HG03097 (cell line): ENCODE measurements around the gene MUC13.
"Not testable (repeated sequence)": the region's sequence is repeated elsewhere in the genome, so short reads cannot be mapped to it uniquely, and the experiment has no call there.

ENCODE experiments used
- ATAC-seq: cut with Tn5 transposase; IDR thresholded peaks from one replicate; pipeline ENCODE4 v1.9.1; 2021; ENCODE audit not compliant: unreplicated experiment, low FRiP score

Gene MUC13, protein sequence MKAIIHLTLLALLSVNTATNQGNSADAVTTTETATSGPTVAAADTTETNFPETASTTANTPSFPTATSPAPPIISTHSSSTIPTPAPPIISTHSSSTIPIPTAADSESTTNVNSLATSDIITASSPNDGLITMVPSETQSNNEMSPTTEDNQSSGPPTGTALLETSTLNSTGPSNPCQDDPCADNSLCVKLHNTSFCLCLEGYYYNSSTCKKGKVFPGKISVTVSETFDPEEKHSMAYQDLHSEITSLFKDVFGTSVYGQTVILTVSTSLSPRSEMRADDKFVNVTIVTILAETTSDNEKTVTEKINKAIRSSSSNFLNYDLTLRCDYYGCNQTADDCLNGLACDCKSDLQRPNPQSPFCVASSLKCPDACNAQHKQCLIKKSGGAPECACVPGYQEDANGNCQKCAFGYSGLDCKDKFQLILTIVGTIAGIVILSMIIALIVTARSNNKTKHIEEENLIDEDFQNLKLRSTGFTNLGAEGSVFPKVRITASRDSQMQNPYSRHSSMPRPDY

DNA sequence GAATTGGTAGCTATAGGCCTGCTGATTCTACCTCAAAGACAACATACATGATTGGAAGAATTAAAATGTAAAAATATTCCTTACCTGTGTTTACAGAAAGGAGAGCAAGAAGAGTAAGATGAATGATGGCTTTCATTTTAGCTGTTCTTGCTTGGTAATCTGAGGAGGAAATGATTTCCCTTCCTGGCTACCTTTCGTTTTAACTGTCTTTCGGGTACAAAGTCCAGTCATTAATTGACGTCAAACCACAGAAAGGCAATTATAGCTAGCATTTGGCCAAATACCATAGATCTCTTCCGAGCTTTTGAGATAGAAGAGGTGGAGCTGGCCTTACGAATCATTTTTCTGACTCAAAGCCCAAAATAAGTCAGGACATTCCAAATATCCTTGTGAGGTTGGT lies at the start of gene MUC13:
TSS of gene MUC13 (minus strand) at position 175 of the 400 bp plus-strand sequence. CDS start at position 136, 39 bp downstream.
- no peak for ATAC-seq

- ATAC-seq, result no peak
Measured at GRCh38 chr3:124982855-124983254, 48.3 kb upstream of the MUC13 start.

- no peak for ATAC-seq
Measured at GRCh38 chr3:124981472-124981871, 46.9 kb upstream of the MUC13 start.

DNA sequence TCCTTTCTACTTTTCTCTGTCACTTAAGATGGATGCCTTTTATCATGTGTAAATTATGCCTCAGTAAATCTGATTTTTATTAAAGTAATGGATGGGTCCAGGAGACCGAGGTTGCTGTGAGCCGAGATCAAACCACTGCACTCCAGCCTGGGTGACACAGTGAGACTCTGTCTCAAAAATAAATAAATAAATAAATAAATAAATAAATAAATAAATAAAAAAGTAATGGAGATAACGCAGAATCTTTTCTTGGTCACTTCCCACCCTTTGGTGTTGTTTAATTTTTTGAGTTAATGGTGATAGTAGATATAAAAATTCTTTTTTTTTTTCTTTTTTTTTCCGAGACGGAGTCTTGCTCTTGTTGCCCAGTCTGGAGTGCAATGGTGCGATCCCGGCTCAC lies 44.1 kb upstream of the MUC13 start:
- no peak for ATAC-seq

DNA sequence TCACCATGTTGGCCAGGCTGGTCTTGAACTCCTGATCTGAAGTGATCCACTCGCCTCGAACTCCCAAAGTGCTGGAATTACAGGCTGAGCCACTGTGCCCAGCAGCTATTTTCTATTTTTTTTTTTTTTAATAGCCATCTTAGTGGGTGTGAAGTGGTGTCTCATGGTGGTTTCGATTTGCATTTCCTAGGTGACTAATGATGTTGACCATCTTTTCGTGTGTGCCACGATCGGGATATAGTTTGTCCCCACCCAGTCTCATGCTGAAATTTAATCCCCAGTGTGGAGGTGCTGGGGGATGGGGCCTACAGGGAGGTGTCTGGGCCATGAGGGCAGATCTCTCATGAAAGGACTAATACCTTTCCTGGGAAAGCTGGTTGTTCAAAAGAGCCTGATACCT lies 41.8 kb upstream of the MUC13 start:
- no peak for ATAC-seq

- no peak for ATAC-seq
Measured at GRCh38 chr3:124974691-124975090, 40.1 kb upstream of the MUC13 start.

DNA sequence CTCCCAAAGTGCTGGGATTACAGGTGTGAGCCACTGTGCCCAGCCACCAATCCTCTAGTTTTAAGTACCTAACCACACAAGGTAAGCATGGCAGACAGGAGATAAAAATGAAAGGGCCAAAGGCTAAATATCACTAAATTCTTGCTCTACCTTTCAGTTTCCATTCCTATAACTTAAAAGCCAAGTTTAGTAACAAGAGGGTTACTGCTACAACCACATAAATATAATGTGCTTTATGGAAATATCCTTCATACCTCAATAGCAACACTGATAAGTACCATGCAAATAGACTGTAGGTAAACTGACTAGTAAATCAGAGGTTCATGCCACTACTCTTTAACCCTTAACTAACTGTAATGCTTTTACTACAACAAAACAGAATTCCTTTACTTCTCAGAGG lies 38.7 kb upstream of the MUC13 start:
- ATAC-seq, result no peak

DNA sequence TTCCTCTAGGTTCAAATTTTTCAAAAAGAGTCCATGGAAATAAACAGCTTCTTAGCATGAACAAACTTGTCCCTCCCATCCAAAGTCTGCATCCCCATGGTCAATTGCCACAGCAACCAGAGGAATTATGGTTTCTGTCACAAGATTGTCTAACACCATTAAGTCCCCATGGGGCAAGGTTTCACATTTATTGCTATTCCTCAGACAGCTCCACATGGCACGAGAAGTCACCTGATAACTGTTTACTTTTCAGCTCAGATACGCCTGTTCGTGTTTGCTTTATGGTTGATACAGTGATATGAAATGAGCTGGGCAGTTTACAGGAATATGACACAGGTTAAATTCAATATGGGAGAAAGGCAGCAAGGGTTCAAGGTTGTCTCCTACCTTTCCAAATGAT lies 37.9 kb upstream of the MUC13 start:
- ATAC-seq, result no peak

GRCh38 chr3:124969963-124970722 lies 35.6 kb upstream of the MUC13 start:
- ATAC-seq, result no peak

DNA sequence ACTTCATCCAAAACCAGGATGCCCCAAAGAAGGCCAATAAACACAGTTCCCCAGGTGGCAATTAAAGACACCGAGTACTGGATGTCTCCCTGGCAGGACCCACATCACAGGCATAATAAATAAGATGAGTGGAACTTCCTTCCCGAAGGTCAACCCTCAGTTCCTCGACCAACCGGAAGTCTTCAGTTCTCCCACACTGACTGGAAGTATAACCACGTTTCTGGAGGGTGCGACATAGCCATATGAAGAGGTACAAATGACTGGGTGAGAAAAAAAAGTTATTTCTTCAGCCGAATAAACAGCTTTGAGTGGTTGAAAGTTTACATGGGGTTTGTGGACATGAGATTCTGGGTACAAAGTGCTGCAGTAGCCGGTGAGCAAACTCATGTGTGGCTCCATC lies 34.6 kb upstream of the MUC13 start:
- ATAC-seq, result no peak

- no peak for ATAC-seq
Measured at GRCh38 chr3:124967964-124968363, 33.4 kb upstream of the MUC13 start.

DNA sequence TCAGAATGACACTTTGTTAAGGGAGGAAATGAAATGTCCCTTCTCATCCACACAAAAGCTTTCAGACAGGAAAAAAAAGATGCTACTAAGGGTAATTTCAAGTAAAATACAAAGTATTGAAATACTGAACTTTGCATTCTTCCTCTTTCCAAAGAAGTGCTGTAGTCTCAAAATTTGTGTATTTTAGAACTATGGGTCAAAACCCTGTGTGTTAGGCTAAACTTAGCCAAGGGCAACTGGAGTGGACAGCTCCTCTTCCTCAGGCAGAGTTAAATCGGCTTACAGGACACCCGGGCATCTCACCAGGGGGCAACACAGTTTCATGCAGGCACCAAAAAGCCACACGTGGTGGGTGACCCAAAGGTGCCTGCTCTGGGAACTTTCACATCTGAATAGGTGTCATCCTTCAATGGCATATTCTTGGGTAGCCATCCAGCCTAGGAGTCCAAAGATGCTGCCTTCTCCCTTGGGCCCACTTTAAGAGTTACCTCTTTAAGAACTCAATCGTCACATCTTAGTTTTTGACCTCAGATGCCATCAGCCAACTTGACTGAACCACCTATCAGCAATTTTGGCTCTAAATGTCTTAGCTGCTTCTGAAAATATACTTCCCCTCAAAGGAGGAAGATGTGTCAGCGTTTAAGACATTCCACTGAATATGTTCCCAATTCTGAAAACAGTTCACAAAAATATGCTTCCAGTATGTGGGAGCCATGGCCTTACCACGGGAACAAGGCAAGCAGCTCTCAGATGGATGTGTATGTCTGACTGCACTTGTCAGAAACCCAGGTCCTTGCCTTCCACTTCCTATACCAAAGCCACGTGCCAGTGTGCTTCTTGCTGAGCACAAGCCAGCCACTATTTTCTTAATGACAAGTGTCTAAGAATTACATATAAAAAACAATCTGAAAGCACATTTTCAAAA lies 32.2 kb upstream of the MUC13 start:
- ATAC-seq, result no peak

GRCh38 chr3:124965413-124965812 lies 30.9 kb upstream of the MUC13 start:
- ATAC-seq, result no peak

GRCh38 chr3:124964387-124964786 lies 29.8 kb upstream of the MUC13 start:
- no peak for ATAC-seq

DNA sequence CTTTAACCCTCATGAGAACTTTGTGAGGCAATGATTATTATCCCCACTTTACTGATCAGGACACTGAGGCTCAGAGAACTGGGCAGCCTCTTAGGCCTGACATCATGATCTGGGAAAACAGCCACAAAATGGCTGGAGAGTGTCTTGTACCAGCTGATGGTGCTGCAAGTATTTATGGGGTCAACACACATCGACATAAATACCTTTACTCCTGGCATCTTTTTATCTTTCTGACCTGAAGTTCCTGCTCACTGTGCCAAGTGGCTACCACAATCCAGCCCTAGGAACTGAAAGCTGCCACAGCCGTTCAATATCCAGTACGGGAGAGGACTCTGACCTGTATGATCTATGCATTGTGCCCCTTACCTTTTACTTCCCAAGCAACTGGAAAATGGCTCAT lies 29.2 kb upstream of the MUC13 start:
- ATAC-seq, result no peak

- no peak for ATAC-seq
Measured at GRCh38 chr3:124962403-124962940, 27.9 kb upstream of the MUC13 start.

- no peak for ATAC-seq
Measured at GRCh38 chr3:124960698-124961097, 26.1 kb upstream of the MUC13 start.

GRCh38 chr3:124960105-124960504 lies 25.6 kb upstream of the MUC13 start:
- no peak for ATAC-seq

GRCh38 chr3:124957951-124958350 lies 23.4 kb upstream of the MUC13 start:
- ATAC-seq, result not testable (repeated sequence)

GRCh38 chr3:124952282-124952855 lies 17.8 kb upstream of the MUC13 start:
- no peak for ATAC-seq
